WTC11 (cell line): ENCODE data around the gene CNMD. TPM values are rescaled to one million over a fixed set of nuclear protein-coding genes. Genes with fewer than 3 reads are reported as not detected.

Experiments
- ATAC-seq: fragments of 200-7000 bp; cut with Tn5 transposase; 2 replicates; pipeline ENCODE4 v1.10.0; 2021; ENCODE audit warnings: mild to moderate bottlenecking, moderate library complexity
- CTCF ChIA-PET: fragments of 300-600 bp; sonication (Branson Sonifier 250); formaldehyde crosslinking; loops from one replicate; lab custom pipeline; 2021; ENCODE audit warnings: antibody characterized with exemption; lab: Charles Lee
- POLR2A ChIA-PET: fragments of 350-600 bp; sonication (Branson Sonifier 250); formaldehyde crosslinking; loops from one replicate; lab custom pipeline; 2021; ENCODE audit warnings: antibody characterized with exemption; lab: Charles Lee
- DNase-seq: peaks from one replicate; pipeline ENCODE4 v3.0.0; 2021; ENCODE audit warnings: low spot score
- H3K27ac Mint-ChIP-seq: 2 replicates; pipeline ENCODE4 v1.8.0; 2021; ENCODE audit warnings: mixed read lengths
- H3K27me3 Mint-ChIP-seq: 2 replicates; pipeline ENCODE4 v1.8.0; 2021; ENCODE audit warnings: low read depth, mild to moderate bottlenecking, moderate library complexity, mixed read lengths
- H3K36me3 Mint-ChIP-seq: 2 replicates; pipeline ENCODE4 v1.8.0; 2021; ENCODE audit warnings: mixed read lengths
- H3K4me1 Mint-ChIP-seq: 2 replicates; pipeline ENCODE4 v1.8.0; 2022; ENCODE audit warnings: mixed read lengths
- H3K4me3 Mint-ChIP-seq: 2 replicates; pipeline ENCODE4 v1.8.0; 2021; ENCODE audit warnings: mild to moderate bottlenecking, moderate library complexity, mixed read lengths
- H3K9me3 Mint-ChIP-seq: 2 replicates; pipeline ENCODE4 v1.8.0; 2021; ENCODE audit warnings: mixed read lengths
- ATF1 ChIP-seq: sonication (generic); formaldehyde crosslinking; IDR thresholded peaks from 2 replicates; pipeline ENCODE4 v1.8.1; 2023; ENCODE audit warnings: mild to moderate bottlenecking, moderate library complexity, missing genetic modification reagents
- ATF3 ChIP-seq: sonication (generic); formaldehyde crosslinking; conservative IDR thresholded peaks from 2 replicates; pipeline ENCODE4 v1.8.1; 2022; ENCODE audit warnings: mild to moderate bottlenecking, missing genetic modification reagents
- E2F1 ChIP-seq: sonication (generic); formaldehyde crosslinking; IDR thresholded peaks from 2 replicates; pipeline ENCODE4 v1.8.0; 2022; ENCODE audit warnings: mild to moderate bottlenecking, missing genetic modification reagents
- E2F4 ChIP-seq: sonication (generic); formaldehyde crosslinking; IDR thresholded peaks from 2 replicates; pipeline ENCODE4 v1.8.1; 2022; ENCODE audit warnings: low read depth, mild to moderate bottlenecking, moderate library complexity, missing genetic modification reagents, borderline replicate concordance
- E2F5 ChIP-seq: sonication (generic); formaldehyde crosslinking; IDR thresholded peaks from 2 replicates; pipeline ENCODE4 v1.8.1; 2022; ENCODE audit warnings: mild to moderate bottlenecking, moderate library complexity, missing genetic modification reagents
- ELF4 ChIP-seq: sonication (generic); formaldehyde crosslinking; IDR thresholded peaks from 2 replicates; pipeline ENCODE4 v1.8.1; 2022; ENCODE audit warnings: low read depth, mild to moderate bottlenecking, moderate library complexity, missing genetic modification reagents
- ERG ChIP-seq: fragments of 250-450 bp; sonication (Bioruptor Pico); IDR thresholded peaks from 2 replicates; pipeline ENCODE4 v1.8.0; 2021; ENCODE audit warnings: mild to moderate bottlenecking
- FOXJ3 ChIP-seq: sonication (generic); formaldehyde crosslinking; IDR thresholded peaks from 2 replicates; pipeline ENCODE4 v1.9.0; 2021; ENCODE audit warnings: missing genetic modification reagents, mild to moderate bottlenecking, borderline replicate concordance
- GABPB1 ChIP-seq: sonication (generic); formaldehyde crosslinking; IDR thresholded peaks from 2 replicates; pipeline ENCODE4 v1.8.1; 2023; ENCODE audit warnings: mild to moderate bottlenecking, missing genetic modification reagents
- HMGA2 ChIP-seq: fragments of 250-450 bp; sonication (Bioruptor Pico); IDR thresholded peaks from 2 replicates; pipeline ENCODE4 v1.4.0; 2021; ENCODE audit warnings: mild to moderate bottlenecking, moderate library complexity
- IRF1 ChIP-seq: sonication (generic); formaldehyde crosslinking; IDR thresholded peaks from 2 replicates; pipeline ENCODE4 v1.8.0; 2023; ENCODE audit warnings: missing genetic modification reagents
- NFATC4 ChIP-seq: fragments of 250-450 bp; sonication (Bioruptor Pico); IDR thresholded peaks from 2 replicates; pipeline ENCODE4 v1.9.0; 2021; ENCODE audit warnings: mild to moderate bottlenecking
- NFYB ChIP-seq: sonication (generic); formaldehyde crosslinking; conservative IDR thresholded peaks from 2 replicates; pipeline ENCODE4 v1.8.0; 2022; ENCODE audit warnings: low read depth, missing genetic modification reagents
- NR2C2 ChIP-seq: sonication (generic); formaldehyde crosslinking; IDR thresholded peaks from 2 replicates; pipeline ENCODE4 v1.8.0; 2022; ENCODE audit warnings: mild to moderate bottlenecking, missing genetic modification reagents
- NR3C1 ChIP-seq: sonication (generic); formaldehyde crosslinking; conservative IDR thresholded peaks from 2 replicates; pipeline ENCODE4 v1.8.1; 2023; ENCODE audit warnings: low read depth, mild to moderate bottlenecking, missing genetic modification reagents
- OVOL2 ChIP-seq: fragments of 250-450 bp; sonication (Bioruptor Pico); IDR thresholded peaks from 2 replicates; pipeline ENCODE4 v1.9.0; 2021; ENCODE audit warnings: mild to moderate bottlenecking, borderline replicate concordance
- STAT6 ChIP-seq: sonication (generic); formaldehyde crosslinking; conservative IDR thresholded peaks from 2 replicates; pipeline ENCODE4 v1.8.1; 2023; ENCODE audit warnings: mild to moderate bottlenecking, low read depth, missing genetic modification reagents, moderate library complexity
- TEAD4 ChIP-seq: sonication (generic); formaldehyde crosslinking; IDR thresholded peaks from 2 replicates; pipeline ENCODE4 v1.8.0; 2022; ENCODE audit warnings: mild to moderate bottlenecking, missing genetic modification reagents
- ZBTB43 ChIP-seq: sonication (generic); formaldehyde crosslinking; IDR thresholded peaks from 2 replicates; pipeline ENCODE4 v1.8.1; 2023; ENCODE audit warnings: mild to moderate bottlenecking, missing genetic modification reagents
- ZNF317 ChIP-seq: sonication (generic); formaldehyde crosslinking; IDR thresholded peaks from 2 replicates; pipeline ENCODE4 v1.8.1; 2023; ENCODE audit warnings: low read depth, mild to moderate bottlenecking, moderate library complexity, missing genetic modification reagents, borderline replicate concordance
- ZNF416 ChIP-seq: fragments of 250-450 bp; sonication (Bioruptor Pico); IDR thresholded peaks from 2 replicates; pipeline ENCODE4 v1.9.0; 2021; ENCODE audit warnings: mild to moderate bottlenecking, inconsistent platforms
- total RNA-seq: library from RNA; stranded (reverse); gene quantifications from 3 replicates; pipeline ENCODE4 v1.2.3, GENCODE V29; 2021

CNMD gene
- total RNA-seq, 1 experiment from 2014 or later, result 95.1 TPM

GRCh38 chr13:52665325-52665724 is 74.3 kb downstream of the CNMD start:
- TF ChIP-seq STAT6 (CRISPR knock-in tag) (no peak), E2F1 (CRISPR knock-in tag) (no peak), HMGA2 (CRISPR knock-in tag) (no peak), ATF1 (no peak), ZNF317 (no peak), GABPB1 (CRISPR knock-in tag) (no peak), ZBTB43 (no peak), IRF1 (no peak), ZNF416 (no peak), ATF3 (CRISPR knock-in tag) (no peak), NR3C1 (CRISPR knock-in tag) (no peak), TEAD4 (no peak)
- Mint-ChIP-seq H3K4me1 (peaks cover 2% of the 10 kb centered on the region; the same call in 1 of the 2 replicates), H3K4me3 (no peak overlapping the region), H3K9me3 (no peaks in the 10 kb centered on the region), H3K36me3 (peaks cover 71% of the 10 kb centered on the region), H3K27ac (no peak overlapping the region), H3K27me3 (no peaks in the 10 kb centered on the region)
- ChIA-PET CTCF (interaction anchor here (0.6 to 3.2 kb wide), 30 partner anchors 9 to 536 kb away, joined by 3 to 65 read pairs (median 5); partner anchors contain the start of genes PCDH8, SUGT1 and VPS36), POLR2A (interaction anchor here (0.8 to 1.3 kb wide), 3 partner anchors 12 to 144 kb away, joined by 3 to 5 read pairs (median 4); partner anchors contain the start of gene SUGT1)
- ATAC-seq (no peak), DNase-seq (no peak)

GRCh38 chr13:52664272-52664671 is 75.3 kb downstream of the CNMD start:
- H3K36me3 Mint-ChIP-seq, result peaks cover 76% of the 10 kb centered on the region
- DNase-seq, result no peak
- H3K9me3 Mint-ChIP-seq, result no peaks in the 10 kb centered on the region
- H3K4me3 Mint-ChIP-seq, result no peak overlapping the region
- H3K4me1 Mint-ChIP-seq, result peaks cover 2% of the 10 kb centered on the region; the same call in 1 of the 2 replicates
- H3K27ac Mint-ChIP-seq, result no peak overlapping the region; the same call in 1 of the 2 replicates
- no peaks in the 10 kb centered on the region for H3K27me3 Mint-ChIP-seq
- ChIA-PET POLR2A (interaction anchor here (1.3 kb wide), 1 partner anchor 144 kb away, joined by 5 read pairs; no protein-coding TSS in a partner anchor), CTCF (interaction anchor here (1.6 to 3.2 kb wide), 7 partner anchors 11 to 534 kb away, joined by 4 to 65 read pairs (median 14); partner anchors contain the start of gene SUGT1)
- ATAC-seq, result no peak
- TF ChIP-seq GABPB1 (CRISPR knock-in tag) (no peak), NFYB (no peak), ELF4 (no peak), OVOL2 (no peak), E2F5 (no peak), ERG (no peak), NR2C2 (no peak), ZBTB43 (no peak), FOXJ3 (CRISPR knock-in tag) (no peak), E2F4 (CRISPR knock-in tag) (no peak), NFATC4 (CRISPR knock-in tag) (no peak), STAT6 (CRISPR knock-in tag) (no peak)
